ENCODE measurements around the gene C1QL1.

- TF ChIP-seq, protein P1, sequence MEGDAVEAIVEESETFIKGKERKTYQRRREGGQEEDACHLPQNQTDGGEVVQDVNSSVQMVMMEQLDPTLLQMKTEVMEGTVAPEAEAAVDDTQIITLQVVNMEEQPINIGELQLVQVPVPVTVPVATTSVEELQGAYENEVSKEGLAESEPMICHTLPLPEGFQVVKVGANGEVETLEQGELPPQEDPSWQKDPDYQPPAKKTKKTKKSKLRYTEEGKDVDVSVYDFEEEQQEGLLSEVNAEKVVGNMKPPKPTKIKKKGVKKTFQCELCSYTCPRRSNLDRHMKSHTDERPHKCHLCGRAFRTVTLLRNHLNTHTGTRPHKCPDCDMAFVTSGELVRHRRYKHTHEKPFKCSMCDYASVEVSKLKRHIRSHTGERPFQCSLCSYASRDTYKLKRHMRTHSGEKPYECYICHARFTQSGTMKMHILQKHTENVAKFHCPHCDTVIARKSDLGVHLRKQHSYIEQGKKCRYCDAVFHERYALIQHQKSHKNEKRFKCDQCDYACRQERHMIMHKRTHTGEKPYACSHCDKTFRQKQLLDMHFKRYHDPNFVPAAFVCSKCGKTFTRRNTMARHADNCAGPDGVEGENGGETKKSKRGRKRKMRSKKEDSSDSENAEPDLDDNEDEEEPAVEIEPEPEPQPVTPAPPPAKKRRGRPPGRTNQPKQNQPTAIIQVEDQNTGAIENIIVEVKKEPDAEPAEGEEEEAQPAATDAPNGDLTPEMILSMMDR (IDR thresholded peaks at IDR 0.05) = no peak
- TF ChIP-seq POLR2A (IDR thresholded peaks at IDR 0.05) (no peak), EP300 (IDR thresholded peaks at IDR 0.05) (no peak)
These were observed 14.1 kb upstream of the C1QL1 start for GRCh38 chr17:44982113-44982702.
